GM18951 (cell line): ENCODE data around the gene COTL1.

Source experiments
- POLR2A ChIP-seq: IDR thresholded peaks from 4 replicates; pipeline ENCODE4 v1.6.1; 2011; ENCODE audit warnings: mild to moderate bottlenecking; ENCODE audit not compliant: insufficient read length, insufficient read depth; ENCODE audit errors: extremely low read depth
- in situ Hi-C: fragments of 300-500 bp; cut with MboI; formaldehyde crosslinking; loops from one replicate; pipeline ENCODE4 v1.12.0; 2022; ENCODE audit warnings: low sequenced_read_pairs, mixed read lengths, inconsistent platforms; ENCODE audit not compliant: unreplicated experiment

COTL1 gene

GRCh38 chr16:84617791-84618580 lies at the start of gene COTL1:
Gene COTL1 (minus strand): TSS chr16:84618078. CDS start chr16:84617914, 164 bp downstream.
- in situ Hi-C loops = no loop called here
- peak; percentile 98 for TF ChIP-seq POLR2A

DNA sequence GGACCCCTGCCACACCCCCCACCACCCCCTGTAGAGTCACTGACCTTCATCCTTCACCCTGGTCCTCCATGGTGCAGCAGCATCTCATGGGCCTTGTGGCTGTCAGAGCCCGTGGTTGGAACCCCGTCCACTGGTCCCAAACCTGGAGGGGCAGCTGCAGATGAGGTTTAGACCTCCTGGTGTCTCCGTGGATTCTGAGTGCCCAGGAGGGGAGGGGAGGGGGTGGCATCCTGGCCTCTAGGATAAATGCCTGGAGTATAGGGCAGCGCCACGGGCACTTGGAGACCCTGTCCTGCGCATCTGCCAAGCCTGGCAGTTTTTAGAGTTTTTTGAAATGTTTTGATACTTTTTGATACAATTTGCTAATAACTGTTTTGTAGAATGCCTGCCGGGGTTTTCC lies 48.0 kb upstream of the COTL1 start:
- in situ Hi-C loops = loop anchor here (5.0 kb wide), 1 partner anchor 61 kb away; no protein-coding TSS in a partner anchor
- no peak for TF ChIP-seq POLR2A

DNA sequence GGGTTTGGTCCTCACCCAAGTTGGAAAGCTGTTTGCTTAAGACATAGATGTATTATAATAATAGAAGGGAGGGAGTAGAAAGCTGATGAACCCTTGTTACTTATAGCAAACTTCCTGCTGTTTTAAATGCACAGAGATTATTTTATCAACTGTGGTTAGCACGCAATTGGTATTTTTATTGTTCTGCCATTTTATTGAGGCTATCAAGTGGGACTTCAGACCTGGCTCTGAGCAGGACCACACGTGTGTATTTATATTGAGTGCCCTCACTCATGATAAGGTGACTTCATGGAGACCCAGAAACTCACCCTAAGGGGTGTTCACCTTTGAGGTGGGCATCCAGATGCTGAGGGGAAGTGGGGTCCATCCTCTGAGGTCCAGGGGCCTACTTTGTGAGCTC lies 47.5 kb upstream of the COTL1 start:
- no peak for TF ChIP-seq POLR2A
- in situ Hi-C loops = loop anchor here (5.0 kb wide), 1 partner anchor 62 kb away; no protein-coding TSS in a partner anchor

- in situ Hi-C loops = no loop called here
- no peak for TF ChIP-seq POLR2A
Observed at GRCh38 chr16:84663433-84664101, 45.7 kb upstream of the COTL1 start.

DNA sequence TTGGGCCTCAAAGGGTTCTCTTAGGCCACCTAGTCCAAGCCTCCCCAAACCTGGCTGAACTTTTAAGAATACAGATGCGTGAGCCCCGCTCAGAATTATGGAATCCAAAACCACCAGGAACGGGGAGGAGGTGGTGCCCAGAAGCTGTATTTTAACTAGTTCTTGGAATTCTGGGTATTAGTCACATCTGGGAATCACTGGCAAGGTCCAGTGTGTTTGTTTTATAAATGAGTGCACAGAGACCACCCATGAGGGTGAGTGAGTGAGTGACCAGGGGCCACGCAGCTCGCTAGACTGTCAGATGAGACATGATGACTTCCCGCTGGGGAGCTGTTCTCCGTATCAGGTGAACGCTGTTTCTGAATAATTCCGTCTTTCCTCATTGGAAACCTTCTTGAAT lies 44.6 kb upstream of the COTL1 start:
- in situ Hi-C loops = no loop called here

DNA sequence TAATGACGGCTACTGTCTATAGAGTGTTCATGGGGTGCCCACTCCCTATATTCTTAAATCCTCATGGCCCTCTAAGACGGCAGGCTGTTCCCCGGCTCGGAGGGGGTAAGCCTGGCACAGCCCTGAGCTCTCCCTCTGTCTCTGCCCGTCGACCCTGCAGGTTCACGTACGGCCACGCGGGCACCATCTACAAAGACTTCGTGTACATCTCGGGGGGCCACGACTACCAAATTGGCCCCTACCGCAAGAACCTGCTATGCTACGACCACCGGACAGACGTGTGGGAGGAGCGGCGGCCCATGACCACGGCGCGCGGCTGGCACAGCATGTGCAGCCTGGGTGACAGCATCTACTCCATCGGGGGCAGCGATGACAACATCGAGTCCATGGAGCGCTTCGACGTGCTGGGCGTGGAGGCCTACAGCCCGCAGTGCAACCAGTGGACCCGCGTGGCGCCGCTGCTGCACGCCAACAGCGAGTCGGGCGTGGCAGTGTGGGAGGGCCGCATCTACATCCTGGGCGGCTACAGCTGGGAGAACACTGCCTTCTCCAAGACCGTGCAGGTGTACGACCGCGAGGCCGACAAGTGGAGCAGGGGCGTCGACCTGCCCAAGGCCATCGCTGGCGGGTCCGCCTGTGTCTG lies 43.7 kb upstream of the COTL1 start:
- no peak for TF ChIP-seq POLR2A
- in situ Hi-C loops = no loop called here

More for the DNA sequence above, 44.6 kb upstream of the COTL1 start:
- no peak for TF ChIP-seq POLR2A

- TF ChIP-seq POLR2A = no peak
- in situ Hi-C loops = no loop called here
Observed at GRCh38 chr16:84660973-84661372, 43.1 kb upstream of the COTL1 start.

DNA sequence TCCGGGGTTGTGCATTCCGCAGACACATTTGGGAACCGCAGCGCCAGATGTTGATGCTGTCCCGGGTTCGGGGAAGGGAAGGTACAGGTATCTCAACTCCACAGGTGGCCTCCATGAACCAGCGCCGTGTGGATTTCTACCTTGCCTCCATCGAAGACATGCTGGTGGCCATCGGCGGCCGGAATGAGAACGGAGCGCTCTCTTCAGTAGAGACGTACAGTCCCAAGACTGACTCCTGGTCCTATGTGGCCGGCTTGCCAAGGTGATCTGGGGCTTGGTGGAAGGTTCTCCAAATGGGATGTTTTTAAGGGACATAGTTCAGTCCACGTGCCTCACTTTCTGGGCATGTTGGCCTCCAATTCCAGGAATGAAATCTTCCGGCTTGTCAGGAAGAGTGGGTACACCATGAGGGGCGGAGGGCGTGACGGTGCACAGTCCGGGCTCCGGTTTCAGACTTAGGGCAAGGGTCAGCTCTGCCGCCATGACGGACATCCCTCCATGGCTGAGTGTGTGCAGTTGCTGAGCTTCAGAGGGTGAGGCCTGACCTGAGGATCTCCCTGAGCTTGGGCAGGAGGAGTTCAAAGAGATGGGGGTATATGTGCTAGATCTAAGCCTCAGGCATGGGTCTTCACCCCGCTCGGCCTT lies 41.9 kb upstream of the COTL1 start:
- no peak for TF ChIP-seq POLR2A
- in situ Hi-C loops = no loop called here

- TF ChIP-seq POLR2A = no peak
- in situ Hi-C loops = no loop called here
Observed at GRCh38 chr16:84658690-84659089, 40.8 kb upstream of the COTL1 start.

DNA sequence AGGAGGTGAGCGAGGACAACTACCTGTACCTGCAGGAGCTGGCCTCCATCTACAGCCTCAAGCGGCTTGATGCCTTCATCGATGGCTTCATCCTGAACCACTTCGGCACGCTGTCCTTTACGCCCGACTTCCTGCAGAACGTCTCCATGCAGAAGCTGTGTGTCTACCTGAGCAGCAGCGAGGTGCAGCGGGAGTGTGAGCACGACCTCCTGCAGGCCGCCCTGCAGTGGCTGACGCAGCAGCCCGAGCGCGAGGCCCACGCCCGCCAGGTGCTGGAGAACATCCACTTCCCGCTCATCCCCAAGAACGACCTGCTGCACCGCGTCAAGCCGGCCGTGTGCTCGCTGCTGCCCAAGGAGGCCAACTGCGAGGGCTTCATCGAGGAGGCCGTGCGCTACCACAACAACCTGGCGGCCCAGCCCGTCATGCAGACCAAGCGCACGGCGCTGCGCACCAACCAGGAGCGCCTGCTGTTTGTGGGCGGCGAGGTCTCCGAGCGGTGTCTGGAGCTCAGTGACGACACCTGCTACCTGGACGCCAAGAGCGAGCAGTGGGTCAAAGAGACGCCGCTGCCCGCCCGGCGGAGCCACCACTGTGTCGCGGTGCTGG lies 39.5 kb upstream of the COTL1 start:
- in situ Hi-C loops = no loop called here
- TF ChIP-seq POLR2A = no peak

DNA sequence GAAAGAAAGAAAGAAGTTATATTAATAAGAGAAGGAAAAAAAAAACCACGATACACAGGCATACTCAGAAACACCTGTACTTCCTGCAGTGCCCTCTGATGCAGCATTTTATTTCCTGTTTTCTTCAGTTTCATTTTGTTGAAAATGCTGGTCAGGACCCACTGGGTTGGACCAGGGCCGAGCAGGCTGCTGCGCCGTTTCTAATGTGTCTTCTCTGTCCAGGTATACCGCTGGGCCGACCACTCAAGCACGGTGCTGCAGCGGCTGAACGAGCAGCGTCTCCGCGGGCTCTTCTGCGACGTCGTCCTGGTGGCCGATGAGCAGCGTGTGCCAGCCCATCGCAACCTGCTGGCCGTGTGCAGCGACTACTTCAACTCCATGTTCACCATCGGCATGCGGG lies 38.8 kb upstream of the COTL1 start:
- no peak for TF ChIP-seq POLR2A
- in situ Hi-C loops = no loop called here

DNA sequence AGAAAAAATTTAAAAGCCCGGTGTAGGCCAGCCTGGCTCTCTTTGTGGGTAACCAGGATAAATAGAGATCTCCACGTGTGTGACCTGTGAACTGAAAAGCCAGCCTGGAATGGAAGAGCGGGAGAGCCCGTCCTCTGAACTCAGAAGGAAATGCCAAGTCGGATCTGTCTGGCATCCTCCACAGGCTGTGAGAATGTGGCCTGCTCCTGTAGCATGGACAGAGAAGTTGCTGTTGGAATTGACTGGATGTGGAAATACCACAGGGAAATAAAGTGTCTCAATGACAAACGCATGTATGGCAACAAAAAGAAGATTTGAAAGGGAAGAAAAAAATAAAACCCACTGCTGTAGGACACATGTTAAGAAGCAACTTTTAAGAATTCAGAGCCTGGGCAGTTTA lies 37.1 kb upstream of the COTL1 start:
- TF ChIP-seq POLR2A = no peak
- in situ Hi-C loops = no loop called here

- in situ Hi-C loops = no loop called here
- no peak for TF ChIP-seq POLR2A
Observed at GRCh38 chr16:84654238-84654637, 36.4 kb upstream of the COTL1 start.
